ENCODE measurements around the gene OR5M8.

OR5M8 gene

GRCh38 chr11:56491270-56491669, at the start of gene OR5M8:
Gene OR5M8 (minus strand): TSS chr11:56491370. CDS start chr11:56491370, 0 bp downstream.
- H3K4me1 ChIP-seq (ENCODE audit: control insufficient read depth in 2 of 2, insufficient read depth in 2 of 2, low read length in 2 of 2): no peaks in the 10 kb centered on the region
- no peaks in the 10 kb centered on the region for H3K36me3 ChIP-seq (ENCODE audit: control insufficient read depth in 2 of 2, insufficient read depth in 2 of 2, low read length in 2 of 2)
- no peak within 1 kb of the TSS for H3K27ac ChIP-seq (ENCODE audit: low read depth in 2 of 2, low read length in 2 of 2)
- H3K9ac ChIP-seq (ENCODE audit: low read depth in 1 of 2, low read length in 2 of 2): no peak within 1 kb of the TSS
- H3K9me3 ChIP-seq (ENCODE audit: control insufficient read depth in 2 of 2, low read length in 2 of 2): no peaks in the 10 kb centered on the region
- H3K4me3 ChIP-seq (ENCODE audit: low read length in 2 of 2): no peak within 1 kb of the TSS
- H3K27me3 ChIP-seq (ENCODE audit: control insufficient read depth in 2 of 2, insufficient read depth in 2 of 2, low read length in 2 of 2): no peaks in the 10 kb centered on the region

- H3K4me1 ChIP-seq (ENCODE audit: control insufficient read depth in 2 of 2, insufficient read depth in 2 of 2, low read length in 2 of 2): peaks cover 0 to 10% of the 10 kb centered on the region in 2 donors
- no peak overlapping the region for H3K27ac ChIP-seq (ENCODE audit: low read depth in 2 of 2, low read length in 2 of 2)
- no peaks in the 10 kb centered on the region for H3K27me3 ChIP-seq (ENCODE audit: control insufficient read depth in 2 of 2, insufficient read depth in 2 of 2, low read length in 2 of 2)
- no peak overlapping the region for H3K9ac ChIP-seq (ENCODE audit: low read depth in 1 of 2, low read length in 2 of 2)
- no peaks in the 10 kb centered on the region for H3K36me3 ChIP-seq (ENCODE audit: control insufficient read depth in 2 of 2, insufficient read depth in 2 of 2, low read length in 2 of 2)
- H3K9me3 ChIP-seq (ENCODE audit: control insufficient read depth in 2 of 2, low read length in 2 of 2): no peaks in the 10 kb centered on the region
- no peak overlapping the region for H3K4me3 ChIP-seq (ENCODE audit: low read length in 2 of 2)
Observed at GRCh38 chr11:56533054-56533740, 42.0 kb upstream of the OR5M8 start.

GRCh38 chr11:56531856-56532255, 40.7 kb upstream of the OR5M8 start:
- no peaks in the 10 kb centered on the region for H3K27me3 ChIP-seq (ENCODE audit: control insufficient read depth in 2 of 2, insufficient read depth in 2 of 2, low read length in 2 of 2)
- peaks cover 0 to 10% of the 10 kb centered on the region in 2 donors for H3K4me1 ChIP-seq (ENCODE audit: control insufficient read depth in 2 of 2, insufficient read depth in 2 of 2, low read length in 2 of 2)
- no peak overlapping the region for H3K9ac ChIP-seq (ENCODE audit: low read depth in 1 of 2, low read length in 2 of 2)
- H3K4me3 ChIP-seq (ENCODE audit: low read length in 2 of 2): peak overlapping the region in 1 of 2 donors; percentile 3
- no peak overlapping the region for H3K27ac ChIP-seq (ENCODE audit: low read depth in 2 of 2, low read length in 2 of 2)
- H3K36me3 ChIP-seq (ENCODE audit: control insufficient read depth in 2 of 2, insufficient read depth in 2 of 2, low read length in 2 of 2): no peaks in the 10 kb centered on the region
- H3K9me3 ChIP-seq (ENCODE audit: control insufficient read depth in 2 of 2, low read length in 2 of 2): no peaks in the 10 kb centered on the region

- H3K27me3 ChIP-seq (ENCODE audit: control insufficient read depth in 2 of 2, insufficient read depth in 2 of 2, low read length in 2 of 2): no peaks in the 10 kb centered on the region
- peaks cover 0 to 2% of the 10 kb centered on the region in 2 donors for H3K4me1 ChIP-seq (ENCODE audit: control insufficient read depth in 2 of 2, insufficient read depth in 2 of 2, low read length in 2 of 2)
- H3K4me3 ChIP-seq (ENCODE audit: low read length in 2 of 2): no peak overlapping the region
- no peaks in the 10 kb centered on the region for H3K9me3 ChIP-seq (ENCODE audit: control insufficient read depth in 2 of 2, low read length in 2 of 2)
- no peaks in the 10 kb centered on the region for H3K36me3 ChIP-seq (ENCODE audit: control insufficient read depth in 2 of 2, insufficient read depth in 2 of 2, low read length in 2 of 2)
- H3K27ac ChIP-seq (ENCODE audit: low read depth in 2 of 2, low read length in 2 of 2): no peak overlapping the region
- no peak overlapping the region for H3K9ac ChIP-seq (ENCODE audit: low read depth in 1 of 2, low read length in 2 of 2)
Observed at GRCh38 chr11:56522008-56522407, 30.8 kb upstream of the OR5M8 start.

- Histone ChIP-seq H3K4me3 (ENCODE audit: low read length in 2 of 2) (no peak overlapping the region), H3K27ac (ENCODE audit: low read depth in 2 of 2, low read length in 2 of 2) (no peak overlapping the region), H3K36me3 (ENCODE audit: control insufficient read depth in 2 of 2, insufficient read depth in 2 of 2, low read length in 2 of 2) (no peaks in the 10 kb centered on the region), H3K9me3 (ENCODE audit: control insufficient read depth in 2 of 2, low read length in 2 of 2) (no peaks in the 10 kb centered on the region), H3K9ac (ENCODE audit: low read depth in 1 of 2, low read length in 2 of 2) (no peak overlapping the region), H3K27me3 (ENCODE audit: control insufficient read depth in 2 of 2, insufficient read depth in 2 of 2, low read length in 2 of 2) (no peaks in the 10 kb centered on the region), H3K4me1 (ENCODE audit: control insufficient read depth in 2 of 2, insufficient read depth in 2 of 2, low read length in 2 of 2) (no peaks in the 10 kb centered on the region)
Observed at GRCh38 chr11:56513280-56513679, 22.1 kb upstream of the OR5M8 start.

- Histone ChIP-seq H3K4me1 (ENCODE audit: control insufficient read depth in 2 of 2, insufficient read depth in 2 of 2, low read length in 2 of 2) (no peaks in the 10 kb centered on the region), H3K27me3 (ENCODE audit: control insufficient read depth in 2 of 2, insufficient read depth in 2 of 2, low read length in 2 of 2) (no peaks in the 10 kb centered on the region), H3K4me3 (ENCODE audit: low read length in 2 of 2) (no peak overlapping the region), H3K9me3 (ENCODE audit: control insufficient read depth in 2 of 2, low read length in 2 of 2) (no peaks in the 10 kb centered on the region), H3K27ac (ENCODE audit: low read depth in 2 of 2, low read length in 2 of 2) (no peak overlapping the region), H3K9ac (ENCODE audit: low read depth in 1 of 2, low read length in 2 of 2) (no peak overlapping the region), H3K36me3 (ENCODE audit: control insufficient read depth in 2 of 2, insufficient read depth in 2 of 2, low read length in 2 of 2) (no peaks in the 10 kb centered on the region)
Observed at GRCh38 chr11:56509439-56509838, 18.3 kb upstream of the OR5M8 start.

GRCh38 chr11:56497010-56497409, 5.8 kb upstream of the OR5M8 start:
- Histone ChIP-seq H3K36me3 (ENCODE audit: control insufficient read depth in 2 of 2, insufficient read depth in 2 of 2, low read length in 2 of 2) (no peaks in the 10 kb centered on the region), H3K27ac (ENCODE audit: low read depth in 2 of 2, low read length in 2 of 2) (no peak overlapping the region), H3K9ac (ENCODE audit: low read depth in 1 of 2, low read length in 2 of 2) (no peak overlapping the region), H3K4me1 (ENCODE audit: control insufficient read depth in 2 of 2, insufficient read depth in 2 of 2, low read length in 2 of 2) (no peaks in the 10 kb centered on the region), H3K27me3 (ENCODE audit: control insufficient read depth in 2 of 2, insufficient read depth in 2 of 2, low read length in 2 of 2) (no peaks in the 10 kb centered on the region), H3K9me3 (ENCODE audit: control insufficient read depth in 2 of 2, low read length in 2 of 2) (no peaks in the 10 kb centered on the region), H3K4me3 (ENCODE audit: low read length in 2 of 2) (no peak overlapping the region)

- H3K9ac ChIP-seq (ENCODE audit: low read depth in 1 of 2, low read length in 2 of 2): no peak overlapping the region
- H3K36me3 ChIP-seq (ENCODE audit: control insufficient read depth in 2 of 2, insufficient read depth in 2 of 2, low read length in 2 of 2): no peaks in the 10 kb centered on the region
- no peaks in the 10 kb centered on the region for H3K27me3 ChIP-seq (ENCODE audit: control insufficient read depth in 2 of 2, insufficient read depth in 2 of 2, low read length in 2 of 2)
- no peaks in the 10 kb centered on the region for H3K9me3 ChIP-seq (ENCODE audit: control insufficient read depth in 2 of 2, low read length in 2 of 2)
- H3K27ac ChIP-seq (ENCODE audit: low read depth in 2 of 2, low read length in 2 of 2): no peak overlapping the region
- no peak overlapping the region for H3K4me3 ChIP-seq (ENCODE audit: low read length in 2 of 2)
- no peaks in the 10 kb centered on the region for H3K4me1 ChIP-seq (ENCODE audit: control insufficient read depth in 2 of 2, insufficient read depth in 2 of 2, low read length in 2 of 2)
Observed at GRCh38 chr11:56495117-56495516, 3.9 kb upstream of the OR5M8 start.

- H3K27ac ChIP-seq (ENCODE audit: low read depth in 2 of 2, low read length in 2 of 2): no peak overlapping the region
- no peaks in the 10 kb centered on the region for H3K27me3 ChIP-seq (ENCODE audit: control insufficient read depth in 2 of 2, insufficient read depth in 2 of 2, low read length in 2 of 2)
- H3K4me3 ChIP-seq (ENCODE audit: low read length in 2 of 2): no peak overlapping the region
- no peak overlapping the region for H3K9ac ChIP-seq (ENCODE audit: low read depth in 1 of 2, low read length in 2 of 2)
- no peaks in the 10 kb centered on the region for H3K9me3 ChIP-seq (ENCODE audit: control insufficient read depth in 2 of 2, low read length in 2 of 2)
- no peaks in the 10 kb centered on the region for H3K4me1 ChIP-seq (ENCODE audit: control insufficient read depth in 2 of 2, insufficient read depth in 2 of 2, low read length in 2 of 2)
- H3K36me3 ChIP-seq (ENCODE audit: control insufficient read depth in 2 of 2, insufficient read depth in 2 of 2, low read length in 2 of 2): no peaks in the 10 kb centered on the region
Observed at GRCh38 chr11:56486801-56487200, 4.4 kb downstream of the OR5M8 start.

- Histone ChIP-seq H3K27me3 (ENCODE audit: control insufficient read depth in 2 of 2, insufficient read depth in 2 of 2, low read length in 2 of 2) (no peaks in the 10 kb centered on the region), H3K9ac (ENCODE audit: low read depth in 1 of 2, low read length in 2 of 2) (no peak overlapping the region), H3K9me3 (ENCODE audit: control insufficient read depth in 2 of 2, low read length in 2 of 2) (no peaks in the 10 kb centered on the region), H3K4me1 (ENCODE audit: control insufficient read depth in 2 of 2, insufficient read depth in 2 of 2, low read length in 2 of 2) (peaks cover 0 to 4% of the 10 kb centered on the region in 2 donors), H3K36me3 (ENCODE audit: control insufficient read depth in 2 of 2, insufficient read depth in 2 of 2, low read length in 2 of 2) (no peaks in the 10 kb centered on the region), H3K27ac (ENCODE audit: low read depth in 2 of 2, low read length in 2 of 2) (no peak overlapping the region), H3K4me3 (ENCODE audit: low read length in 2 of 2) (no peak overlapping the region)
Observed at GRCh38 chr11:56474729-56475235, 16.4 kb downstream of the OR5M8 start.
